DND-41 (cell line): ENCODE results near the gene VANGL2.

ENCODE experiments used
- CTCF ChIP-seq: IDR thresholded peaks from 2 replicates; pipeline ENCODE4 v1.5.1; 2012; ENCODE audit warnings: borderline replicate concordance, low read length, moderate library complexity, mild to moderate bottlenecking; ENCODE audit not compliant: poor library complexity, severe bottlenecking; ENCODE audit errors: extremely low read depth
- EZH2 ChIP-seq: IDR thresholded peaks from 3 replicates; pipeline ENCODE4 v1.6.1; 2012; ENCODE audit warnings: borderline replicate concordance, low read depth, mild to moderate bottlenecking, moderate library complexity, low read length, inconsistent platforms; ENCODE audit not compliant: severe bottlenecking

- no peak for TF ChIP-seq CTCF
- TF ChIP-seq EZH2: no peak
Observed at GRCh38 chr1:160352555-160352954, 47.8 kb upstream of the VANGL2 start.
